HG03108 (cell line): ENCODE measurements around the gene SRPRB.

Experiments
- ATAC-seq: cut with Tn5 transposase; IDR thresholded peaks from one replicate; pipeline ENCODE4 v1.9.1; 2021; ENCODE audit warnings: moderate library complexity; ENCODE audit not compliant: unreplicated experiment

Gene SRPRB

GRCh38 chr3:133863911-133864310 is 58.3 kb downstream of the SRPRB start:
- no peak for ATAC-seq

DNA sequence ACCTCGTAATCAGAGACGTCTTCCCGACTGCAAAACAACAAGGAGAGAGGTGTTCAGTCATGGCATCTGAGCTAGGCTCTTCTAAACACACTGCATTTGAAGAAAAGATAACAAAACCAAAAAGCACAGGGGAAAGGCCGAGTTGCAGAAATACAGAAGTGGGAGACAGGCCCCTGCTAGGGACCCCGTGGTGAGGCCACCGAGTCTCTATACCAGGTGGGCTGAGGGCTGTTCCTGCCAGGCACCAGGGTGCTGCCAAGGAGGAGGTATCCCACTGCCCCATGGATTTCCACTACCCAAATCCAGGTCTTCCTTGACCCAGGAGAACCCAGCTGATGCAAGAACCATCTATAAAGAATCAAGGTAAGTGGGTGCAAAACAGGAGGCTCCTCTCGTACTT is 59.0 kb downstream of the SRPRB start:
- no peak for ATAC-seq

- no peak for ATAC-seq
These were observed 59.7 kb downstream of the SRPRB start for GRCh38 chr3:133865136-133865855.

DNA sequence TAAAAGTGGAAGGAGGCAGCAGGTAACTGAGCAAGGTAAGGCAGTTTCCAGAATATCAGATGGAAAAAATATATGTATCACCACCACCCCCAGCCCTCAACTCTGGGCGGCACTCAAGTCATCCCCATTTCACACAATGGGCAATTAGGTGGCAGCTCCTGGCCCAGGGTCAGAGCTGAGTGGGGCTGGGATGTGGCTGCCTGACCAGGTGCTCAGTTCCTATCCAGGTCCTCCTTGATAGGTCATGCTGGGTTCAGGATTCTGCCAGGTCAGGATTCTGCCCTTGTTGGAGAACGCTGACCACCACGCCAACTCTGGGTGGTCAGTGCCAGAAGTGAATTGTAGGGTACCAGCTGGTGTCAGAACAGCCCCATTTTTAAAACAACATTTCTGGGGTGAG is 60.5 kb downstream of the SRPRB start:
- ATAC-seq: no peak

- no peak for ATAC-seq
These were observed 62.6 kb downstream of the SRPRB start for GRCh38 chr3:133868186-133868585.

- ATAC-seq: no peak
These were observed 63.3 kb downstream of the SRPRB start for GRCh38 chr3:133868758-133869475.

- no peak for ATAC-seq
These were observed 64.0 kb downstream of the SRPRB start for GRCh38 chr3:133869586-133869985.

- no peak for ATAC-seq
These were observed 65.2 kb downstream of the SRPRB start for GRCh38 chr3:133870822-133871221.
